ENCODE data around the gene NALF2.

DNA sequence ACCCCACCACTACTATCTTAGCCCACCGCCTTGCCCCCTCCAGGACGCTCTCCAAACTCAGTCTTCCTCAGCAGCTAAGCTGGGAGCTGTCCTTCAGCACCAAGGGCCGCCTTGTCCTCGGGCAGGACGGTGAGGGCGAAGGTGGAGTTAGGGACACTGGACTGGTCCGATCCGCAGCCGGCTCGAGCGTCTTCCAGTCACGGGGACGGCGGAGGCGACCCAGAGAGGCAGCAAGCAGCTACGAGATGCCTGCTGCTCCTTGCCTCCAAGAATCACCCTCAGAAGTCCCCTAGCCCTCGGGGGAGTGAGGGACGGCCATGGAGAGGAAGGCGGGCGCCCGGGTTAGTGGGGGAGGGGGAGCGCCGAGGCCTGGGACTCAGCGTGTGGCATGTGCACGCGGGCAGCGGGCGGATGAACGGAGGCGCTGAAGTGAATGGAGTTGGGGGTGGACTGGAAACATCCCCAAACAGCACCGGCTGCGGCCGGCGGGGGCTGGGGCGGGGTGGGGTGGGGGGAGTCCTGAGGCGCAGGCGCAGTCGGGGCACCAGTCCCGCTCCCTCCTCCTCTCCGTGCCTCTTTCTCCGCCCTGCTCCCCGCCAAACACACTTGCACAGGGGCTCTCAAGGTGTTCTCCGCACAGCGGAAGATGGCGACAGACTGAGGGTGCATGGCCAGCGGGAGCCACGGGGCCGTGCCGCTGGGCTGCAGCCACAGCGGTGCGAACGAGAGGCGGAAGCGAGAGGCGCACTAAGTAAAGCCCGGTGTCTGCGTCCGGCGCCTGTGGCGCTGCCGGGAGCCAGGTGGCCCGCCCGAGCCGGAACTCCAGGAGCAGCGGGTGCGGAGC is at the start of gene NALF2:
- TF ChIP-seq SIN3A (IDR thresholded peaks at IDR 0.05; ENCODE audit: borderline replicate concordance, insufficient read depth, low read length) (no peak), POLR2AphosphoS5 (IDR thresholded peaks at IDR 0.05; ENCODE audit: low read depth, low read length) (no peak), REST (IDR thresholded peaks at IDR 0.05; ENCODE audit: insufficient read depth in 1 of 2, low read depth in 2 of 2, low read length in 2 of 2) (peak; percentile 78 to 91), TAF1 (IDR thresholded peaks at IDR 0.05; ENCODE audit: borderline replicate concordance, insufficient read depth, low read length) (no peak), FOXP2 (optimal IDR thresholded peaks at IDR 0.05; ENCODE audit: borderline replicate concordance, extremely low read depth, extremely low read length, insufficient read depth) (no peak)
